CD4-positive, alpha-beta T cell treated with Interleukin-17A for 1 hour (primary cell): ENCODE data around the gene ISX.

Source experiments
- DNase-seq: peaks from one replicate; pipeline ENCODE4 v3.0.0-alpha.2; 2020

The ISX gene

DNA sequence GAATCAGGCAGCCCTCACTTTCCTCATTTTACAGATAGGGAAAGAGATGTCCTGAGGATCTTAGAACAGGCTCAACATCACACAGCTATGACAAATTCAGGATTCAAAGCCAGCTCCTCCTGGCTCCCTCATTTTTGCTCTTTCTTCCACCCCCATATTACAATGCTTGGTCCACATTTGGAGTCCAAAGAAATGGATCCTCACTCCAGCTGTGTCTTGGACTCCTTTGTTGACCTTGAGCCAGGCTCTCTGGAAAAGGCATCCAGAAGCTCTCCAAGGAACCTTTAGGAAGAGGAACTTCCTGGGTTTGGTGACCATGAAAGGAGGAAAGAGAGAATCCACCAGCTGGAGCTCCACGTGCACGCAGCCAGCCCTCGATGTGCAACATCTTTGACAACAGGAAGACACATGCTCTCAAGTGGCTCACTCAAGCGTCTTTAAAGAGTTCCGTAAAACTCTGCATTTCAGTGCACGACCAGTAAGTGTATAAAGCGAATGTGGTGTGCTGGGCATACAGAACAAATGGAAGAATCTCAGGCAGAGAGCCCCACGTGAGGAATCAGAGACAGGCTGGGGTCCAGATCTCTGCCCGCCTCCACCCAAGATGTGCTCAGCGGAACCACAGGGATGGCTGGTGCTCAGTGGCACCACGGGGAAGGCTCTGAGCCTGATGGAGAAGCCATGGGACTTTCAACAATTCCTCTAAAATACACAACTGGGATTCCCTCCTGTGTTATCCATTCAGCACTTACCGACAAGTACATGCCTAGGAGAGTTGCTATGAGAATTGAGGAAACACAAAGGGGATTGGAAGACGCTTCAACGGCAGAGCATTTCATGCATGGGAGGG lies 48.4 kb downstream of the ISX start:
- no peak for DNase-seq

DNA sequence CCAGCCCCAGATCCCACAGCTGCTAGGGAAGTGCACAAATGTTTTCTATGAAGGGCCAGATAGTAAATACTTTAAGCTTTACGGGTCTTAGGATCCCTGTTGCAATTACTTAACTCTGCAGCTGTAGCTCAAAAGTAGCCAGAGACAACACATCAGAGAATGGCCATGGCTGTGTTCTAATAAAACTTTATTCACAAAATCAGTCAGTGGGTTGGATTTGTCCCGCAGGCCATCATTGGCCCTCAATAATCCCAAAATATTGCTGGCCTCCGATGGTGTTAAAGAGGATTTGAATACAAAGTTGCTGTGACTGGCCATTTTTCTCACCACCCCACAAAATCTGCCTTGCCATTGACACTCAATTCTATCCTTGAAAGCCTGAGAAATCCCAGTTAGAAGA lies 49.6 kb downstream of the ISX start:
- DNase-seq = no peak

DNA sequence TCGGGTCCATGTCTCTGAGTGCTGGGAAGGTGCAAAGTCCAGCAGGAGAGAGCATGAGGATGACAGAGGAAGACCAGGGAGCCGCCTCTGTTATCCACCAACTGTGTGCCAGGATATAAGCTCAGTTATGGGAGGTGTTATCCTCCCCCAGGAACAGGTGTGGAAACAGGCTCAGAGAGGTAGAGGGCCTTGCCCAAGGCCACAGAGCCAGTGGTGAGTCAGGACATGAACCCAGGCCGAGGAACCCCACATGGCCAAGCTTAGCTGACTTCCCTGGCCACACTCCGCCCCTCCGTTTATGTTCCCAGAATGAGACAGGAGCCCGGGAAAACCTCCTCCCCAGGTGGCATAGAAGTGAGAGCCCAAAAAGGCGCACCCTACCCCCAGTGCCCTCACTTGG lies 50.3 kb downstream of the ISX start:
- DNase-seq = no peak

DNA sequence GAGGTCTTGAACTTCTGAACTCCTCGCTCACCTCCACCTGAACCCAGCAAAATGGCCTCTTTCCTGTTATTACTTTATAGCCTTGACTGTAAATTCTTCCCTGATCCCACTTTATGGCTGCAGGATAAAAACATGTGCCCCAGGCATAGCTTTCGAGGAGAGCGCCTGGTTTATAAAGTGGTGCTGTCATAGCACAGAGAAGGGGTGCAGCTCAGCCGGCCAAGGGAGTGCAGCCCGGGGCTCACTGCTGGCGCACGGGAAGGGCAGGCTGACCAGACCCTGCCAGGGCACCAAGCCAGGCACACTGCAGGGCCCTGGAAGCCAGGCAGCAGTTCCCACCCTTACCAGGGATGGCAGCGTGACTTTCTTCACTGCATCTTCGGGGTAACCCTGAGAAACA lies 50.9 kb downstream of the ISX start:
- no peak for DNase-seq

DNA sequence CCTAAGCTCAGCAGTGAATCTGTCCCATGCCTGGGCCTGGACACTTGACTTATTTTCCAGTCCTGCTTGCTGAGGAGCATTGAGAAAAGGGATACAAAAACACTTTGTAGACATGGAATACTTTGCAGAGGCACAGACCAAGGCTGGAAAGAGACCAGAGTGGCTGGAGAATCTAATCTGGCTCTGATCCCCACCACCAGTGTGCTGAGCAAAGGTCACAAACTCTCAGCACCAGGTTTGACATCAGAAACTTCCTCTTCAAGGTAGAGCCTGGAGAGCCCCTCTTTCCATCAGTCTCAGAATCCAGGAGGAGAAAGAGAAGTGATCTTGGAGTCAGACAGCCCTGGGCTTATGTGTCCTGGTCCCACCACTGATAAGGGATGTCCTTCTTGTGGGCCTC lies 53.5 kb downstream of the ISX start:
- DNase-seq = no peak

DNA sequence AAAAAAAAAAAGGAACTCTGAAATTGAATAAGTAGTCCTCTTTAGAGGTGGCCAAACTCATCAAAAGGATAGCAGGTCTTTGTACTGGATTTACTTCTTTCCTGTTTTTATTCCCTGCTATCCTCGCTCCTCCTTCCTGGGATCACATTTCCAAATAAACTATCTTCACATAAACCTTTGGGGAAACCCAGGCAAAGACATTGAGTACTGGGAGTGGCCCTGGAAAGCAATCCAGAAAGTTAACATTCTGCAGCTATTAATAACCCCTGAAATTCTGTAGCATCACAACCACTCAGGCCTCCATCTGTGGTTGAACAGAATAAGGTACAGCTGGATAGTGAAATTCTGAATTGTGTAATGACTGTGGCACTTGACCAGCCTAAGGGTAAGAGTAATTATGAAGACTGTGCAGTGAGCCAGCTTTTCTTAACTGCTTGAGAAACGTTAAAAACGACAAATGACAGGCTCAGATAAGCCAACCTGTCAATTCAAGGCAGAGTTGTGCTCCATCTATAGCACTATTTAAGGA lies 58.8 kb downstream of the ISX start:
- DNase-seq = no peak

DNA sequence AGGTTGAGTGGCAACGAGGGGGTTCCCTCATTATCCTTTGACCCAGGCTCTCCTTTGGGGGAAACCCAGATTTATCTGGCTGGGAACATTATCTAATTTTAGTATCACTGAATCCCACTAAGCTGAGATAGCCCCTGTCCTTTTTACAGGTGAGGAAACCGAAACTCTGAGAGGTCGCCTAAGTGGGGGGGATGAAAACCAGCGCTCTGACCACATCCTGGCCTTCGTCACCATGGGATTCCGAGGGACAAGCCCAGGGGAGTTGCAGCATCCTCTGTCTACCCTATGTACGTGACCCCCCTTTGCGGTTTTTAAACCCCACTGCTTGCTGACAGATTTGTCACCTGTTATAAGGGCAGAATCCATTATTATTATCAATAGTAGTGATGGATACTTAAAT lies 61.0 kb downstream of the ISX start:
- DNase-seq = no peak

DNA sequence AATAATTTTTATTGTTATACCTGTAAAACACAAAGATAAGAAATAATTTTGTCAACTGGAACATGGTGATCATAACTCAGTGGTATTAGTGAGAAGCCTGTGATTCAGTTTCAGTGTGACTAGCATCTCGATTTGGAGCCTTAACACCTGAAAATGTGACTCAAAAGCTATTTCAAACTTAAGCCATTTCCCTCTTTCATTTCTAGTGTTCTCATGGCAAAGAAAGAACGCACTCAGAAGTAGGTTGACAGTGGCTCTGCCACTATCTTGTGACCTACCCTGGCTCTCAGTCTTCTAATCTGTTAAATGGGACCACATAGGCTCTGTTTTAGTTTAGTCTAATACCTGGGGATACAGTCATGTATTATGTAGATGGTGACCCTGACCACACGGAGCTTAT lies 62.7 kb downstream of the ISX start:
- no peak for DNase-seq

DNA sequence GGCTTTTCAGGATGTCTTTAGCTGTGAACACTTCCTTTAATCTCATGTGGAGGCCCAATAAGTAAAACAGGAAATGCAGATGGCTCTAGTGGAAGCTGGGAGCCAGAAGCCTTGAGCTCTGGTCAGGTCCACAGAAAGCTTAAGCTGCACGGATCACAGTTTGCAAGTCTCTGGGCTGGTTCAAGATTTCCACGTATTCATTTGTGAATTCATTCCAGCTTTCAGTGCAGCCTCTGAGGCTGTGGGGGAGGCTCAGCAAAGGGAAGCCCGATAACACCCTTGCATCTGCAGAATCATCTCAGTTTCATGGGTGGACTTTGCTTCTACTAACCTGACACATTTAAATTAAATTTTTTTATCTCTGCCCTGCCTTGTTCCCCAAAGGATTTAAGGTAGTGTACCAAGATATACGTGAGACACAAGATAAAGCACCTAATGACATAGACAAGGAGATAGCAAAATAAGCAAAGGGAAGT lies 65.6 kb downstream of the ISX start:
- no peak for DNase-seq

DNA sequence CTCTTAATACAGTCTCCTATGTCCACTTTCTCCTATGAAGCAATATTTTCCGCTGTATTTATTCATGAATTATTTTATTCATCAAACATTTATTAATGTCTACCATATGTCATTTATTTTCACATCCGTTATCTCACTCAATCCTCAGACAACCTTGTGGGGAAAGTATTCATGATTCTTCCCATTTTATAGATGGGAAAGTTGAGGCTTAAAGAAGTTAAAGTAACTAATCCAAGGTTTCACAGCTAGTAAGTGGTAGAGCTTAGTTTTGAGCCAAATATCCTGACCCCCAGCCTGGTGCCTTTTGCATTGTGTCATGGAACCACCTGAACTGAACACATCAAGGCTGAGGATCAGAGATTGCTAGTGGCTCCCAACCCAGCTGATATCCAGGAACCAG lies 66.6 kb downstream of the ISX start:
- no peak for DNase-seq

DNA sequence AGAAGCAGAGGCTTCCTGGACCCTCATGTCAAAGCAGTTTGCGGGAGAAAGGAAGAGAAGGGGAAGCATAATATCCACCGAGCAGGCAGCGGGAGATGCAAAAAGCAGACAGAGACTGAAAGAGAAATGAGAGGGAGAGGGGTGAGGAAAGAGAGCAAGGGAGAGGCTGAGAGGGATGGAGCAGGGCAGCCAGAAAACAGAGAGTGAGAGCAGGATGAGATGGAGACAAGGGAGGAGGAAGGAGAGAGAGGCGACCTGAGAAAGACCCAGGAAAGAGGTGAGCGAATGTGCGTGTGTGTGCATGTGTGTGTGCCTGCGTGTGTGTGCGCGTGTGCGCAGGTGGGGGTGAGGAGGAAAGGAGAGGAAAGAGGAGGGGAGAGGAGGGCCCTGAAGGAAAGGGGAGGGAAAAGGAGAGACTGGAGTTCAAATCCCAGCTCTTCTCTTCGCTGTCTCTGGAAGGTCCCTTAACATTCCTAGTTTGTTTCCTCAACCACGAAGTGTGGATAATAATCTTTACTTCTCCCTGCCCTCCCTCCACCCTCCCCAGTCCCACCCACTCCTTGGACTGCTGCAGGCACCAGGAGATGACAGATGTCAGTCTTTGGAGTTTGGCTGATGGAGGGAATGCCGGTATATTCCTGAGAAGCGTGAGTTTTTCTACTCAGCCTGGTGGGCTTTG lies 67.9 kb downstream of the ISX start:
- DNase-seq = no peak

DNA sequence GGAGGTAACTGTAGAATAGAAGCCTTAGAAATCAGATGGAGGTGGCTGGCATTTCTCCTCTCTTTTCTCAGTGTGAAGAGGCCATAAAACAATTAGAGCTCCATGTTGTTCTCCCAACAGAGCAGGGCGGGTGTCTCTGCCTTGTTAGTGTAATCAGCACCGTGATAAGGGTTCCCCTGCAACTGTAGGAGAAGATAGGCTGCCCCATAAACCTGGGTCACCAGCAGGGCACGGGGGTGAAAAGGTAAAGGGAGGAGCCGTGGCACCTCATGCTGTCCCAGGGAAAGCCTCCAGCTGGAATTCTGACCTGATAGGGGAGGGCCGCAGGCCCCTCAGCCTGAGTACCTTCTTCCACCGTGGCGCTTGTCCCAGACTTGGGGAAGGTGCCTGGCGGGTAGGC lies 68.7 kb downstream of the ISX start:
- DNase-seq = no peak

DNA sequence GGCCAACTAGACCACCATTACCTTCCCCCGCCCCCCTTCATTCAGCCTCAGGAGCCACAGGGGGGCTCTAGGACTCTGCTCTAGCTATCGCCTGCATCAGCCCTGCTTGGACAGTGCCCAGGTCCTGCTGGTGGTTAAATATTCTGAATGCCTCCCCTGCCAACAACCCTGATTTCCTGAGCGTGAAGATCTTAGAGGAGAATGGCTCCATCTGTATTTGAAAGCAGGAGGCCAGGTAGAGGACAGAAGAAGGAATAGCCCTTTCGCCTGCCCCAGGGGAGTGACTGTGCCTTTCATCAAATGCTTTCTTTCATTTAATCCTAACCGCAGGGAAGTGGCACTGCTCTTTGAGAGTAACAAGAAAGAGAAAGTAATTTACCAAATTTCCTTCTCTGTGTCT lies 69.2 kb downstream of the ISX start:
- DNase-seq = no peak
